Kidney epithelial cell (primary cell): ENCODE data around the gene FBXW7. TPM values are rescaled to one million over a fixed set of nuclear protein-coding genes. Genes with fewer than 3 reads are reported as not detected.
A peak's percentile ranks its signal among the peaks of the same experiment; 100 is the strongest.

Source experiments
- DNase-seq: peaks from one replicate; pipeline ENCODE4 v3.0.0-alpha.2; 2010; ENCODE audit warnings: low read depth
- H3K27me3 ChIP-seq: 2 replicates; pipeline ENCODE4 v1.6.0; 2011; ENCODE audit warnings: low read length; ENCODE audit not compliant: control insufficient read depth, insufficient read depth
- H3K36me3 ChIP-seq: 2 replicates; pipeline ENCODE4 v1.5.1; 2011; ENCODE audit warnings: low read length; ENCODE audit not compliant: control insufficient read depth, insufficient read depth
- H3K4me3 ChIP-seq: 2 replicates; pipeline ENCODE4 v1.5.1; 2011; ENCODE audit warnings: low read depth, mild to moderate bottlenecking, control low read depth, low read length
- CTCF ChIP-seq: IDR thresholded peaks from 2 replicates; pipeline ENCODE4 v1.5.1; 2011; ENCODE audit warnings: mild to moderate bottlenecking, moderate library complexity, low read length, control low read depth, inconsistent platforms; ENCODE audit not compliant: insufficient read depth, poor library complexity, severe bottlenecking
- total RNA-seq: library from RNA; depleted of rRNA; stranded (reverse); fragments of >200 nt; gene quantifications from 2 replicates; pipeline ENCODE4 v1.2.3, GENCODE V29; 2015

The FBXW7 gene
- total RNA-seq, 1 donor from 2014 or later: 29.8 TPM

- no peak overlapping the region for H3K4me3 ChIP-seq
- DNase-seq: no peak
- no peak for TF ChIP-seq CTCF
- H3K36me3 ChIP-seq: no peaks in the 10 kb centered on the region
- no peaks in the 10 kb centered on the region for H3K27me3 ChIP-seq
Observed at GRCh38 chr4:152346526-152346925, 189.4 kb downstream of the FBXW7 start.

- no peak for DNase-seq
- no peaks in the 10 kb centered on the region for H3K36me3 ChIP-seq
Observed at GRCh38 chr4:152344001-152344400, 191.9 kb downstream of the FBXW7 start.

GRCh38 chr4:152342293-152342692 lies 193.6 kb downstream of the FBXW7 start:
- TF ChIP-seq CTCF: no peak
- no peaks in the 10 kb centered on the region for H3K36me3 ChIP-seq
- peak; percentile 42 for DNase-seq
- no peaks in the 10 kb centered on the region for H3K27me3 ChIP-seq
- no peak overlapping the region for H3K4me3 ChIP-seq

More at GRCh38 chr4:152344001-152344400, 191.9 kb downstream of the FBXW7 start:
- TF ChIP-seq CTCF: no peak
- Histone ChIP-seq H3K4me3 (no peak overlapping the region), H3K27me3 (no peaks in the 10 kb centered on the region)

GRCh38 chr4:152340818-152341217 lies 195.1 kb downstream of the FBXW7 start:
- Histone ChIP-seq H3K4me3 (no peak overlapping the region), H3K27me3 (no peaks in the 10 kb centered on the region), H3K36me3 (no peaks in the 10 kb centered on the region)
- no peak for DNase-seq
- TF ChIP-seq CTCF: no peak

- H3K36me3 ChIP-seq: no peaks in the 10 kb centered on the region
- no peaks in the 10 kb centered on the region for H3K27me3 ChIP-seq
- no peak for DNase-seq
- no peak overlapping the region for H3K4me3 ChIP-seq
- TF ChIP-seq CTCF: no peak
Observed at GRCh38 chr4:152339576-152339975, 196.3 kb downstream of the FBXW7 start.

- no peaks in the 10 kb centered on the region for H3K36me3 ChIP-seq
- DNase-seq: no peak
- TF ChIP-seq CTCF: no peak
- no peaks in the 10 kb centered on the region for H3K27me3 ChIP-seq
- H3K4me3 ChIP-seq: no peak overlapping the region
Observed at GRCh38 chr4:152334931-152335330, 201.0 kb downstream of the FBXW7 start.
